IMR-90 (cell line): ENCODE results near the gene PIP5K1B. TPM values are rescaled to one million over a fixed set of nuclear protein-coding genes. Genes with fewer than 3 reads are reported as not detected.

ENCODE experiments used
- ATAC-seq: fragments of 200-7000 bp; cut with Tn5 transposase; 2 replicates; pipeline ENCODE4 v1.9.1; 2020; ENCODE audit warnings: low read depth, mild to moderate bottlenecking, moderate library complexity
- BruUV-seq: library from RNA; stranded (reverse); fragments of 400-500 nt; replicated peaks from 2 replicates; lab custom pipeline; 2021; lab: Mats Ljungman, UMichigan
- CTCF ChIA-PET: fragments of 300-600 bp; formaldehyde crosslinking; extraction: SDS; loops from one replicate; lab custom pipeline; 2021; ENCODE audit warnings: antibody characterized with exemption; lab: Yijun Ruan, JAX
- POLR2A ChIA-PET: fragments of 300-600 bp; sonication (Branson Sonifier 250); formaldehyde crosslinking; loops from one replicate; lab custom pipeline; 2022; ENCODE audit warnings: antibody characterized with exemption; ENCODE audit not compliant: unreplicated experiment; lab: Charles Lee
- DNase-seq: peaks from one replicate; pipeline ENCODE4 v3.0.0; 2013
- H2AFZ ChIP-seq: replicated peaks from 2 replicates; pipeline ENCODE3; 2013; ENCODE audit warnings: low read length, mild to moderate bottlenecking; ENCODE audit not compliant: poor library complexity
- H2AK5ac ChIP-seq: 2 replicates; pipeline ENCODE4 v1.6.1; 2013; ENCODE audit warnings: low read depth, low read length, inconsistent platforms
- H2AK9ac ChIP-seq: replicated peaks from 2 replicates; pipeline ENCODE3; 2013; ENCODE audit warnings: mild to moderate bottlenecking, low read depth, low read length, moderate library complexity; ENCODE audit not compliant: poor library complexity
- H2BK120ac ChIP-seq: 2 replicates; pipeline ENCODE4 v1.6.1; 2013; ENCODE audit warnings: low read depth, low read length, inconsistent platforms
- H2BK15ac ChIP-seq: 3 replicates; pipeline ENCODE4 v1.6.1; 2013; ENCODE audit warnings: low read depth, low read length, inconsistent platforms
- H2BK20ac ChIP-seq: 2 replicates; pipeline ENCODE4 v1.6.1; 2013; ENCODE audit warnings: low read depth, mild to moderate bottlenecking, inconsistent platforms, low read length, moderate library complexity
- H2BK5ac ChIP-seq: 2 replicates; pipeline ENCODE4 v1.6.1; 2013; ENCODE audit warnings: mild to moderate bottlenecking, low read depth, low read length, inconsistent platforms; ENCODE audit not compliant: poor library complexity, severe bottlenecking
- H3K14ac ChIP-seq: replicated peaks from 2 replicates; pipeline ENCODE4 v1.6.1; 2013; ENCODE audit warnings: low read depth, low read length, inconsistent platforms
- H3K18ac ChIP-seq: 2 replicates; pipeline ENCODE4 v1.6.1; 2013; ENCODE audit warnings: low read depth, low read length, control low read depth
- H3K23ac ChIP-seq: 2 replicates; pipeline ENCODE4 v1.6.1; 2013; ENCODE audit warnings: low read depth, low read length, inconsistent platforms
- H3K27ac ChIP-seq: 2 replicates; pipeline ENCODE4 v1.5.1; 2013; ENCODE audit warnings: mild to moderate bottlenecking, control low read depth, low read length; ENCODE audit not compliant: insufficient read depth
- H3K27me3 ChIP-seq: 2 replicates; pipeline ENCODE4 v1.6.1; 2013; ENCODE audit warnings: low read length; ENCODE audit not compliant: control insufficient read depth, insufficient read depth
- H3K36me3 ChIP-seq: 2 replicates; pipeline ENCODE4 v1.6.1; 2013; ENCODE audit warnings: low read length, mixed read lengths; ENCODE audit not compliant: control insufficient read depth, insufficient read depth
- H3K4ac ChIP-seq: 2 replicates; pipeline ENCODE4 v1.6.1; 2013; ENCODE audit warnings: low read depth, low read length, inconsistent platforms
- H3K4me1 ChIP-seq: 2 replicates; pipeline ENCODE4 v1.6.1; 2013; ENCODE audit warnings: low read length, mixed read lengths; ENCODE audit not compliant: control insufficient read depth, insufficient read depth
- H3K4me2 ChIP-seq: 2 replicates; pipeline ENCODE4 v1.6.1; 2013; ENCODE audit warnings: low read depth, mild to moderate bottlenecking, control low read depth, low read length, moderate library complexity
- H3K4me3 ChIP-seq: 2 replicates; pipeline ENCODE4 v1.5.1; 2013; ENCODE audit warnings: low read depth, mild to moderate bottlenecking, control low read depth, low read length, moderate library complexity; ENCODE audit not compliant: insufficient read depth
- H3K56ac ChIP-seq: 2 replicates; pipeline ENCODE4 v1.6.1; 2013; ENCODE audit warnings: low read length, inconsistent platforms; ENCODE audit not compliant: insufficient read depth; ENCODE audit errors: extremely low read depth
- H3K79me1 ChIP-seq, 2 experiments: 2 replicates each; pipeline ENCODE4 v1.6.1; 2013; ENCODE audit warnings: low read length in 2 of 2, inconsistent platforms in 1 of 2, low read depth in 1 of 2
- H3K9ac ChIP-seq: 2 replicates; pipeline ENCODE4 v1.6.1; 2013; ENCODE audit warnings: low read depth, low read length, control low read depth
- H3K9me1 ChIP-seq: 2 replicates; pipeline ENCODE4 v1.6.1; 2013; ENCODE audit warnings: low read length, inconsistent platforms; ENCODE audit not compliant: insufficient read depth
- H3K9me3 ChIP-seq: 2 replicates; pipeline ENCODE4 v1.6.1; 2013; ENCODE audit warnings: low read length; ENCODE audit not compliant: control insufficient read depth, insufficient read depth
- H4K20me1 ChIP-seq: 2 replicates; pipeline ENCODE4 v1.6.1; 2013; ENCODE audit warnings: low read length, inconsistent platforms; ENCODE audit not compliant: insufficient read depth
- H4K5ac ChIP-seq: 2 replicates; pipeline ENCODE4 v1.6.1; 2013; ENCODE audit warnings: mild to moderate bottlenecking, low read depth, low read length, control low read depth
- H4K8ac ChIP-seq, 2 experiments: 2 replicates each; pipeline ENCODE4 v1.6.1; 2013; ENCODE audit warnings: low read depth in 2 of 2, low read length in 2 of 2, control low read depth in 1 of 2, inconsistent platforms in 1 of 2
- H4K91ac ChIP-seq: 2 replicates; pipeline ENCODE4 v1.6.1; 2013; ENCODE audit warnings: low read depth, low read length, inconsistent platforms; ENCODE audit not compliant: insufficient read depth
- CEBPB ChIP-seq: IDR thresholded peaks from 2 replicates; pipeline ENCODE4 v1.6.1; 2012; ENCODE audit warnings: low read depth, low read length, improper control_type of control experiment
- ELK1 ChIP-seq: fragments of 150-350 bp; IDR thresholded peaks from 2 replicates; pipeline ENCODE4 v1.6.1; 2016; ENCODE audit warnings: low read depth, mild to moderate bottlenecking, low read length, moderate library complexity, borderline replicate concordance
- MAFK ChIP-seq: IDR thresholded peaks from 2 replicates; pipeline ENCODE4 v1.6.1; 2012; ENCODE audit warnings: low read depth, low read length, improper control_type of control experiment
- POLR2A ChIP-seq: IDR thresholded peaks from 2 replicates; pipeline ENCODE4 v1.6.1; 2012; ENCODE audit warnings: mild to moderate bottlenecking, low read depth, low read length
- RCOR1 ChIP-seq: IDR thresholded peaks from 2 replicates; pipeline ENCODE4 v1.6.1; 2012; ENCODE audit warnings: mild to moderate bottlenecking, low read length, improper control_type of control experiment; ENCODE audit not compliant: insufficient replicate concordance
- WGBS, 2 experiments: methylation state at CpG; one replicate each; pipeline versions ENCODE4 v1.1.5 to v1.1.7; 2013; ENCODE audit warnings: missing lambda C conversion rate in 2 of 2; ENCODE audit not compliant: insufficient read length in 1 of 2; ENCODE audit errors: extremely low coverage in 2 of 2; 5-methylcytosine and 5-hydroxymethylcytosine counted together
- dilution Hi-C: fragments of 300-500 bp; cut with HindIII; formaldehyde crosslinking; loops from one replicate; pipeline ENCODE4 v1.14.3; 2018; ENCODE audit warnings: low sequenced_read_pairs; ENCODE audit not compliant: unreplicated experiment
- in situ Hi-C: fragments of 300-500 bp; cut with MboI; formaldehyde crosslinking; loops from 3 replicates; pipeline ENCODE4 v1.14.3; 2019; ENCODE audit warnings: low sequenced_read_pairs, inconsistent platforms, mixed read lengths
- intact Hi-C: fragments of 100-400 bp; cut with micrococcal nuclease; formaldehyde crosslinking; loops from 2 replicates; pipeline ENCODE4 v1.10.0; 2022
- polyA plus RNA-seq, 3 experiments: library from polyadenylated mRNA; depleted of rRNA; stranded (reverse); fragments of >200 nt; gene quantifications; 2 replicates each; pipeline ENCODE4 v1.2.3, GENCODE V29; 2012; ENCODE audit warnings: low replicate concordance in 1 of 3
- total RNA-seq: library from RNA; depleted of rRNA; stranded (reverse); fragments of >200 nt; gene quantifications from 2 replicates; pipeline ENCODE4 v1.2.3, GENCODE V29; 2012
- TF ChIP-seq, protein P1 (sequence below): fragments of 150-350 bp; IDR thresholded peaks from 2 replicates; pipeline ENCODE4 v1.6.1; 2017; ENCODE audit warnings: mild to moderate bottlenecking, antibody characterized with exemption, low read length, low read depth

PIP5K1B gene
- total and polyA plus RNA-seq, 2 of the 4 experiments (the other 2 are of a cell fraction) = not detected

GRCh38 chr9:68690088-68690487 lies 15.0 kb upstream of the PIP5K1B start:
- TF ChIP-seq ELK1 (no peak), POLR2A (no peak), CEBPB (no peak), RCOR1 (no peak), MAFK (no peak)
- TF ChIP-seq, protein P1, sequence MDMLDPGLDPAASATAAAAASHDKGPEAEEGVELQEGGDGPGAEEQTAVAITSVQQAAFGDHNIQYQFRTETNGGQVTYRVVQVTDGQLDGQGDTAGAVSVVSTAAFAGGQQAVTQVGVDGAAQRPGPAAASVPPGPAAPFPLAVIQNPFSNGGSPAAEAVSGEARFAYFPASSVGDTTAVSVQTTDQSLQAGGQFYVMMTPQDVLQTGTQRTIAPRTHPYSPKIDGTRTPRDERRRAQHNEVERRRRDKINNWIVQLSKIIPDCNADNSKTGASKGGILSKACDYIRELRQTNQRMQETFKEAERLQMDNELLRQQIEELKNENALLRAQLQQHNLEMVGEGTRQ = no peak
- no peak overlapping the region for H2BK20ac ChIP-seq
- H2AFZ ChIP-seq = no peak overlapping the region
- BruUV-seq = no TSS peak
- CTCF ChIA-PET = no interaction called here
- 33% methylated on average over 1 of the region's 6 CpGs; no CpG with 5 or more reads in 1 of the 2 experiments for WGBS, 2 experiments
- H4K91ac ChIP-seq = no peak overlapping the region
- H3K4me1 ChIP-seq = no peaks in the 10 kb centered on the region
- POLR2A ChIA-PET = no interaction called here
- H3K4me2 ChIP-seq = no peak overlapping the region
- no peak overlapping the region for H3K23ac ChIP-seq
- no peaks in the 10 kb centered on the region for H3K9me3 ChIP-seq
- no peak overlapping the region for H4K8ac ChIP-seq
- H2BK15ac ChIP-seq = no peak overlapping the region
- no peak overlapping the region for H4K5ac ChIP-seq
- H4K20me1 ChIP-seq = no peaks in the 10 kb centered on the region
- H3K56ac ChIP-seq = no peak overlapping the region
- no peak overlapping the region for H3K9ac ChIP-seq
- H3K27me3 ChIP-seq = no peaks in the 10 kb centered on the region
- no peaks in the 10 kb centered on the region for H3K79me1 ChIP-seq
- dilution Hi-C loops = no loop called here
- no peak overlapping the region for H3K18ac ChIP-seq
- no peak for ATAC-seq
- H3K14ac ChIP-seq = no peak overlapping the region
- no peak overlapping the region for H2BK120ac ChIP-seq
- H2AK9ac ChIP-seq = no peak overlapping the region
- no peak overlapping the region for H2BK5ac ChIP-seq
- H3K27ac ChIP-seq = no peak overlapping the region
- no peak overlapping the region for H3K4me3 ChIP-seq
- H2AK5ac ChIP-seq = no peak overlapping the region
- no peak overlapping the region for H3K4ac ChIP-seq
- DNase-seq = no peak
- intact Hi-C loops = no loop called here
- no peaks in the 10 kb centered on the region for H3K36me3 ChIP-seq
- H3K9me1 ChIP-seq = no peaks in the 10 kb centered on the region
- in situ Hi-C loops = no loop called here
